Measurements from ENCODE around the gene FIBP.
A peak's percentile ranks its signal among the peaks of the same experiment; 100 is the strongest.
"Not testable (repeated sequence)": the region's sequence is repeated elsewhere in the genome, so short reads cannot be mapped to it uniquely, and the experiment has no call there.

Gene FIBP

GRCh38 chr11:65857853-65858680, 30.2 kb downstream of the FIBP start, which contains the start of gene CFL1:
CFL1 (minus strand) TSS chr11:65858180; CDS start chr11:65858099, 81 bp downstream.
- DNase-seq: peak; percentile 97

GRCh38 chr11:65857500-65857852, 30.8 kb downstream of the FIBP start:
- DNase-seq: peak; percentile 66

DNA sequence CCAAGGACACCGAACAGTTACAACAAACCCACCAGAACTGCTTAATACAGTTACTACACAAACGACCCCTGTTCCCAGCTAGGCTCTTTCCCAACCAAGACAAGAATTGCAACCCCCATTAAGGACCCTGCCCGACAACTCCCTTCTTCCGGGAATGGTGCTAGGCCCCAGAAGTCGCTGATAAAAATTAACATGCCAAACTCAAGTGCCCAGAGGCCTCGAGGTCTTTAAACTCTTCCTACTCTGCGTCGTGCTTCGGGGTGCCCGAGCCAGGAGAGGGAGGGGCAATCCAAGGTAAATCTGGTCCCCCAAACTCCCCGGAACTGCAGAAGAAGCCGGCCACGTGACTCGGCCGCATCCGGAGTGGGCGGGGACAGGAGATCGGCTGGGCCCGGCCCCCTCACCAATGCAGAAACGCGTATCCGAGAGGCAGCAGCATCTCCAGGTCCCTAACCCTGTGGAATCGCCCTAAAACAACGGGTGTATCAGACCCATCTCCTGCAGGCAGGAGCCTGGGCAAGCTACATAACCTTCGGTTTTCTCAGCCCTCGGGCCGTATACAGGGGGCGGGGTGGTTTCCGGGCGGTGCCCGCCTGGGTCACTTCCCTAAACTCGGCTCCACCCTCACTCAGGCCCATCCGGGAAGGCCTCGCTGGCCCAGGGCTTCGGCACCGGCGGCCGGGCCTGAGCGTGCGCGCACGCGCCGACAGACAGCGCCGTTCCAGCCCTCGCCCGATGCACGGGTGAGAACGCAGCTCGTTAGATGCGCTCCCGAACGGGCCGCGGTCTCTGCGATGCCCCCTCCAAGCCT, 31.4 kb downstream of the FIBP start:
- DNase-seq: peak; percentile 85

DNA sequence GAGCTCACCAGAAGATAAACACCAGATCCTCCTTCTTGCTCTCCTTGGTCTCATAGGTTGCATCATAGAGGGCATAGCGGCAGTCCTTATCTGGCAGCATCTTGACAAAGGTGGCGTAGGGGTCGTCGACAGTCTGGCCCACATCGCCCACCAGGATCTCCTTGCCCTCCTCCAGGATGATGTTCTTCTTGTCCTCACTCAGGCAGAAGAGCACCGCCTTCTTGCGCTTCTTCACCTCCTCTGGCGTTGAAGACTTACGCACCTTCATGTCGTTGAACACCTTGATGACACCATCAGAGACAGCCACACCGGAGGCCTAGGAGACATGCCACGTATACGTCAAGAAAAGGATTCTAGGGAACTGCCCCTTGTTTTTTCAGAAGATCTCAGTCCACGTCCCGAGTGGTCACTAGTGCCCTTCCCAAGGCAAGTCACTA, 32.3 kb downstream of the FIBP start:
- no peak for DNase-seq

DNA sequence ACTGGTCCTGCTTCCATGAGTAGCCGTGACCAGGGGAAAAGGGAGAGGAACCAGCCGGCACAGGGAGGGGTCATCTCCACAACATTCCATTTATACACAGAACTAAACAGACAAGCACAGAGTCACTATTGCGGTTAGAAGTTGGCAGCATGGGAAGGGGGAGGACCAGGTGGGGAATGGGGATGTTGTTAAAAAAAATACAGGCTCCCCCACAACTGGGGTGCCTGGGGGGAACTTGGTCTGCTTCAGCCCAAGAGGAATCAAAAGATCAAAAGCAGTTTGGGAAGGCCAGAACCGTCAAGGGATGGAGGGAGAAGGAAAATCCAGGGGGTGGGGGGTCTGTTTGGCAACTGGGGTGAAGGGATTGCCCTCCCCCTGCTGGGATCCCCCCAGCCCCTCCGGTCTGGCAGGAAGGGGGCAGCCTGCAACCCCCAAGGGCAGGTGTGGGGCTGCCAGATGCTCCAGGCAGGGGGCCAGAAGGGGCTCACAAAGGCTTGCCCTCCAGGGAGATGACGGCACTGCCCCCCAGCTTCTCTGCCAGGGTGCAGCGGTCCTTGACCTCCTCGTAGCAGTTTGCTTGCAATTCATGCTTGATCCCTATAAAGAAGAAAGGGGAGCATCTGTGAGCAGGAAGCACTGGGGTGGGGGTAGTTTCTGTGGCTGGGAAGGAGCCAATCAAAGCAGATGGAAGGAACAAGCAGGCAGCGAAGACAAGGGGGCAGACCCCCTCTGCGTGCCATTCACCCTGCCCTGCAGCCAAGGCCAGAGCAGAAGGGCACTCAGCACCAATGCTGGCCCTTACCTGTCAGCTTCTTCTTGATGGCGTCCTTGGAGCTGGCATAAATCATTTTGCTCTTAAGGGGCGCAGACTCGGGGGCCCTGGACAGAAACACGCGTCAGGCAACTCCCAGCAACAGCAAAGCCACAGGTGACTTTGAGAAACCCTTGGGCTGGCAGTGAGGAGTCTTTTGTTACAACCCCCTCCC, 33.1 kb downstream of the FIBP start:
- DNase-seq: no peak

DNA sequence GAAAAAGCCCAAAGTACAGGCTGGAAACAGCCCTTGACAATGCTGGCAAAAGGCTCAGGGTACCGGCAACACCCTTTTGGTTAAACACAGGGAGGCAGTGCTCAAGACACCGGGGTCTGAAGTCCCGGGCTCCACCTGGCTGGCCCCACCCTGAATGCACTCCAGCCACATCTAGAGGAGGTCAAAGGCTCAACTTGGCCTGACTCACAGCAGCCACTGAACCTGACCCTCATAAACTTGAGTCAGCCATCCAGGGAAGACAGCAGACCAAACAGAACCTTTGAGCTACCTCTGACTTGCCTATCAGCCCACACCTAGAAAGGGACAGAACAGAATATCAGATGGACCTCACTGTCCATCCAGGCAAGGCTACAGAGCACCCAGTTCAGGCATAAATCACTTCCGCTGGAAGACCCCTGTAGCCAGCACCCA, 34.1 kb downstream of the FIBP start:
- DNase-seq: no peak

DNA sequence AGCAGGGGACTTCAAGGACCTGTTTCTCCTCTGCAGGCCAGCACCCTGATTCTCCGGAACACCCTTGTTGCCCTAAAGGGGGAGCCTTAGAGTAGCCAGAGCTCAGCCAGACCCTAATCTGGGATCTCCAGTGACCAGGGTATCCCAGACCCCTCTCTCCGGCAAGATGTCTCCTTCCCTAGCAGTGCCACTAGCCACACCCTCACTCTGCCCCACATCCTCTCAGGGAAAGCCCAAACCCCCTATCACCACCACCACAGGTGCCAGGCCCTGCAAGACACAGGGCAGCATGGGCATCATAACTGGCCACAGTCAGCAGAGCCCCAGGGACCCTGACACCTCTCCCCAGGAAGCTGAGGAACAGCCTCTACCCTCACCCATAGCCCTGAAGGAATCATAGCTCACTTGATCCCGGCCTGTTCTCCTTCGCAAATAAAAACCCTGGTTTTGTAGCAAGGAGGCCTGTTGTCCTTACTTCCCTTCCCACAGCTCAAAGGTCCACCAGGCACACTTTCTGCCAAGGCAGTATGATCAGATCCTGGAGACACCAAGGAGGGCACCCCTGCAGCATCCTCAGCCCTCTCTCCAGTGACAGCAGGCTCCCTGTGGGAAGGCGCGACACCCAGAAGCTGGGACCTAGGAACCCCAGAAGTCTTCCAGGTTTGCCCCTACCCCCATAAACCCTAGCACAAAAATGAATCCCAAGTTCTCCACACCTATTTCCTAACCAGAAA, 34.9 kb downstream of the FIBP start:
- no peak for DNase-seq

- DNase-seq: no peak
Observed at GRCh38 chr11:65852508-65853245, 35.6 kb downstream of the FIBP start.

- DNase-seq: no peak
Observed at GRCh38 chr11:65851811-65852507, 36.3 kb downstream of the FIBP start.

DNA sequence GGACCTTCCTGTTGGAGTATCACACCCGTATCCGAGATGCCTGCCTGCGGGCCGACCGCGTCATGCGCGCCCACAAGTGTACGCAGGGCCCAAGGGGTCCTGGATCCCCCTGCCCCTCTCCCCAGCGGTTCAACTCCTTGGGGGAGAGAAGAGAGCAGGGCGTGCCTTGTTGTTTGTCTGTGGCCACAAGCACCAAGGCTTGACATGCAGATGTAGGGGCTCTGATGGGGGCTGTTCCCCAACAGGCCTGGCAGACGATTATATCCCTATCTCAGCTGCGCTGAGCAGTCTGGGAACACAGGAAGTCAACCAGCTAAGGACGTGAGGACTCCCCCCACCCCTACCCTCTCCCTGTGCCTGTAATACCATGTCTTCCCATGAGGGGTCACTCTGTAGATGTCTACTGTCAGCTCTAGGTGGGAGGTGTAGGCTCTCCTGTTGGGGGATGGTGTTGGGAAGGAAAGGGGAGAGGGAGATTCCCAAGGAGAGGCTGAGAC, 37.1 kb downstream of the FIBP start:
- DNase-seq: no peak

DNA sequence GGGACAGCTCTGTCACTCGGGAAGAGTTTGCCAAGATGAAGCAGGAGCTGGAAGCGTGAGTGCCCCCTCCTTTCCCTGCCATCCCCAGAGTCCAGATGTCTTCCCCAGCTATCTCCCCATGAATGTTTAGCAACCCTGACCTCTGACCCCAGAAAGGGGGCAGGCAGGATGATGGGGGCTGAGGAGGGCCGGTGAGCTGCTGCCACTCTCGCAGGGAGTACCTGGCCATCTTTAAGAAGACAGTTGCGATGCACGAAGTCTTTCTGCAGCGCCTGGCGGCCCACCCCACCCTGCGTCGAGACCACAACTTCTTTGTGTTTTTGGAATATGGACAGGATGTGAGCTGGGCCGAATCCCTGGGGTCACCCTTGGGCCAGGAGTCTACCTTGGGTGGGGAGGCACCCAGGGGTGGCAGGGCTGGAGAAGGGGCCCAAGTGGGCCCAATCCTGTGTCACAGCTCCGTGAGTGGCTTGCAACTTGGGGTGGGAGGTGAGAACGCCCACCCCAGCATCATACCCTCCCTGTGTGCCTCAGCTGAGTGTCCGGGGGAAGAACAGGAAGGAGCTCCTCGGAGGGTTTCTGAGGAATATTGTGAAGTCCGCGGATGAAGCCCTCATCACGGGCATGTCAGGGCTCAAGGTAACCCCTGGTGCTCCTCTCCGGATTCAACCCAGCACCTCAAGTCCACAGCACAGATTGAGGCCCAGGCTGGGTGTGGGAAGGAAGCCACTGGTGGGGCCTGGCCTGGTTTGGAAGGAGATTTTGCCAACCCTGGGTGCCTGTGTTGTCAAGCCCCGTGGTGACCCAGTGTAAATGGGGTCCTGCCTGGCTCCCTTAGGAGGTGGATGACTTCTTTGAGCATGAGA, 37.8 kb downstream of the FIBP start:
- no peak for DNase-seq

GRCh38 chr11:65849771-65850216, 38.5 kb downstream of the FIBP start:
- DNase-seq: no peak

GRCh38 chr11:65849366-65849765, 38.9 kb downstream of the FIBP start:
- DNase-seq: no peak

DNA sequence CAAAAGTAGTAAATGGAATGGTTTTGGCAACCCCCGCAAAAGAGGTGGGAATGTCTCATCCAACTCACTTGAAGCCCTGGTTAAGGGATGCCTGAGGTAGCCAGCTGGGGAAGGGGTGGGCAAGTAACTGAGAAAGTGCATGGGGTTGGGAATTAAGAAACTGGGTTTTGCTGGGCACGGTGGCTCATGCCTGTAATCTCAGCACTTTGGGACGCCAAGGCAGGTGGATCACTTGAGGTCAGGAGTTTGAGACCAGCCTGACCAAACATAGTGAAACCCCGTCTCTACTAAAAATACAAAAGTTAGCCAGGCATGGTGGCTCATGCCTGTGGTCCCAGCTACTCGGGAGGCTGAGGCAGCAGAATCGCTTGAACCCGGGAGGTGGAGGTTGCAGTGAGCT, 39.6 kb downstream of the FIBP start:
- not testable (repeated sequence) for DNase-seq

- DNase-seq: no peak
Observed at GRCh38 chr11:65847746-65848145, 40.5 kb downstream of the FIBP start.

GRCh38 chr11:65844231-65844872, 43.9 kb downstream of the FIBP start:
- DNase-seq: no peak

DNA sequence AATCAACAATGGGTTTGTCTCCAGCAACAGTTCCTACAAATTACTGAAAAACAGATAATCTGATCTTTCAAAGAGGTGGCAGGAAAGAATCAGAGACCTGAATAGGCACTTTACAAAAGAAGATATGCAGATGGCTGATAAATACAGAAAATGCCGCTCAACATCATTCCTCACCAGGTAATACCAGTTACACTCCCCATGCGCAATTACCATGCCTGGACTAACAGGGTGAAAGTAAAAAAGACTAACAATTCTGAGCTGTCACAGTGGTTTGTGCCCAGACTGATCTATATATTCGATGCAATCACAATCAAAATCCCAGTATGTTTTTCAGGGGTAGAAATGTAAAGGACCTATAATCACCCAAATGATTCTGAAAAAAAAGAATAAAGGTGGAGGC, 44.5 kb downstream of the FIBP start:
- no peak for DNase-seq

GRCh38 chr11:65842144-65842543, 46.1 kb downstream of the FIBP start:
- DNase-seq: no peak

DNA sequence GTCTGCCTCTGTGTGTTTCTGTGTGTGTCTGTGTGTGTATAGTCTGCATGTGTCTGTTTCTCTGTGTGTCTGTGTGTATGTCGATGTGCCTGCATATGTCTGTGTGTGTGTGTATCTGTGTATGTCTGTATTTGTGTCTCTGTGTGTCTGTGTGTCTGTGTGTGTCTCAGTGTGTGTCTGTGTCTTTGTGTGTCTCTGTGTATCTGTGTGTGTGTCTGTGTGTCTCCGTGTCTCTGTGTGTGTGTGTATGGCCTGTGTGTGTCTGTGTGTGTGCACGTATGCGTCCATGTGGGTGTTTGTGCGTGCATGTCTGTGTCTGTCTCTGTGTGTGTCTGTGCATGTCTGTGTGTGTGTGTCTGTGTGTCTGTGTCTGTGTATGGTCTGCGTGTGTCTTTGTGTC, 54.1 kb downstream of the FIBP start:
- DNase-seq: no peak

Measured in activated naive CD4-positive, alpha-beta T cell treated with Interleukin-2 at 50 U/mL for 16 hours (primary cell).